DMS53 (cell line): ENCODE measurements around the gene IFIT1.
"Not testable (repeated sequence)": the region's sequence is repeated elsewhere in the genome, so short reads cannot be mapped to it uniquely, and the experiment has no call there.

ENCODE experiments used
- DNase-seq: peaks from one replicate; lab custom pipeline; 2025; lab: John Stamatoyannopoulos, UW

Gene IFIT1

GRCh38 chr10:89440226-89441009 lies 48.0 kb downstream of the IFIT1 start:
- DNase-seq, result peak; percentile 24

DNA sequence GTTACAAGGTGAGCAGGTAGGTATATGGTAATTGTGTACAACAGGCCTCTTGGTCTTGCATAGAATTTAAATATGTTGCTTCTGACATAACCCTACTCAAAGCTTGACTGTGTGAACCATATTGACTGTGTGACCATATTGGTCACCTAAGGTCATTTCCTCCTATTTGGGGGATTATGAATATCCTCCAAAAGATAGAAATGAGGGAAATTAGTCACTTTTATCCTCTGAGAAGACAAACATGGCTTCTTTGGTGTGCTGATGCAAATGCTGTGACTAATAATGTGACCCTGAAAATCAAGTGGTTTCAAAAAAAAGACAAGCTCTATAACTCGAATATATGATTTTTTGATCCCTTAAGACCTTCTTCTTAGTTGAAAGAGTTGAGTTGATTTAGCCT lies 49.9 kb downstream of the IFIT1 start:
- DNase-seq, result no peak

DNA sequence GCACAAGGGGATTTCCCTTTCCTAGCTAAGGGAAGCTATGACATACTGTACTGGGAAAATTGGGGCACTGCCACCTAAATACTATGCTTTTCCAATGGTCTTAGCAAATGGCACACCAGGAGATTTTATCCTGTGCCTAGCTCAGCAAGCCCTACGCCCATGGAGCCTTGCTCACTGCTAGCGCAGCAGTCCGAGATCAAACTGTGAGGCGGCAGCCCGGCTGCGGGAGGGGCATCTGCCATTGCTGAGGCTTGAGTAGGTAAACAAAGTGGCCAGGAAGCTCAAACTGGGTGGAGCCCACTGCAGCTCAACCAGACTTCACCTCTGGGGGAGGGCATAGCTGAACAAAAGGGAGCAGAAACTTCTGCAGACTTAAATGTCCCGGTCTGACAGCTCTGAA lies 52.4 kb downstream of the IFIT1 start:
- not testable (repeated sequence) for DNase-seq

DNA sequence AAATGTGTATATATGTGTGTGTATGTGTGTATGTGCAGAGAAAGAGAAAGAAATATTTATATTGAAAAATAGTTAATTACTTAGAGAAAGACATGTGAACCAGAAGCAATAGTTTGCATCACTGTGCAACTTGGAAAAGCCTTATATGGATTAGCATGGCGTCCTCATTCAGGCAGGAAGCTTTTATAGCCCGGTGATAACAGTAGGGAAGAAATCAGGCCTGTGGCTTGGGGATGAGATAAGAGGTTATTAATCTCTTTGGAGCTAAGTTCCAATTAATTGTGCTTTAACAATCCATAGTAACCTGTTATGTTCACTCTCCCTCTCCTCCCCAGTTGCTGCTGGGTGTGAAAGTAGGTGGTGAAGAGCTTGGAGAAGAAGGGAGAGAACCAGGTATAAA lies 58.5 kb downstream of the IFIT1 start:
- no peak for DNase-seq

DNA sequence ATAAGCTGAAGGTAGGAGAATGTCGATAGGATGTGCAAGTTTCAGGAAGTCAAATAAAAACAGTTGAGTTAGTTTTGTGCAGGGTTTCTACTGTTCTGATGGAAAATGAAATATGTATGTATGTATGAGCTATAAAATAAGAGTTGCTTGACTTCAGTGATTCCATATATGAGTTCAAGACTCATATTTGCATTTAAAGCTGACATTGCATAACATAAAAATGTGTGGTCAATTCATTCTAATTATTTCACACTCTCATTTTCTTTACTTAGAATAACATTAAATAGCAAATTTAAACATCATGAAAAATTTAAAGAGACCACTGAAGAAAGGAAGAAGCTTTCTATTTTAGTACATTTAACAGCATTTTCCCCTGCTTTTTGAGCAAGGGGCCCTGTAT lies 59.8 kb downstream of the IFIT1 start:
- no peak for DNase-seq

- no peak for DNase-seq
Measured at GRCh38 chr10:89454561-89455347, 62.3 kb downstream of the IFIT1 start.
